Activated CD8-positive, alpha-beta memory T cell treated with anti-CD3 and anti-CD28 coated beads for 4 hours (primary cell): ENCODE results near the gene EHBP1.

ENCODE experiments used
- DNase-seq, 2 donors: peaks; one replicate each; pipeline ENCODE4 v3.0.0-alpha.2; 2020; ENCODE audit warnings: low read depth in 2 of 2

EHBP1 gene

DNA sequence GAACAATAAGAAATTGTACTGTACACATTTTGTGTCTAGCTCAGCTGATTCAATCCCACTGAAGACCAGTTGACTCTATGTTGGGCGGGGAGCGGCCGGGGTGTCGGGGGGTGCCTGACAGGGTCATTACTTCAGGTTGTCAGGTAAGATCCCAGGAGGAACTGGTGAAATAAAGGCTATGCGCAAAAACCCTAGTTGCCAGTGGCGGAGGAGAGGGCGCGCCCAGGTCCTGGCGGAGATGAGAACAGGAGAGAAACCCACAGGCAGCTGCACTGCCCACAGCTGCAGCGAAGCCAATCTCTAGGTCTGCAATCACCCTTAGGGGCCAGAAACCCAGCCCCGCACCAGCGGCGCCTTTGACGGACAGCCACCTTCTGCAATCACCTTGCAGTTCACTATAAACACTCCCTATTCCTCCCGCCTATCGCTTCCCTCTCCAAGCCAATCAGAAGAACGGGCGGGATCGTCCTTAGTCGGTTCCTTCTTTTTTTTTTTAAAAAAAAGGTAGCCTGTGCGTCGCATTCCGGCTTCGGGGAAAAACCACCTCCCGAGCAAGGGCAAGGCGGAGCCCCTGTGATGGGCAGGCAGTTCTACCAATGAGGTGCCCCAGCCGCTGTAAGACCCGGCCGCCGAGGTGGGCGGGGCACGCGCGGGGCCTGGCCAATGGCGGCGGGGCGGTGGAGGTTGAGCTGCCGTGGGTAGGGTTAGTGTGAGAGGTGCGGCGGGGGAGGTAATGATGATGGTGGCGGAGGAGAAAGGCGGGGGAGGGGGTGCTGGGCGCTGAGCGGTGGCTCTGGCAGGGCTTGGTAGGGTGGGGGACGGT lies at the start of gene EHBP1:
EHBP1 (plus strand) TSS at position 707 of the 823 bp plus-strand sequence. CDS start 1,479 bp downstream, outside the sequence.
- peak; percentile 95 to 96 for DNase-seq

DNA sequence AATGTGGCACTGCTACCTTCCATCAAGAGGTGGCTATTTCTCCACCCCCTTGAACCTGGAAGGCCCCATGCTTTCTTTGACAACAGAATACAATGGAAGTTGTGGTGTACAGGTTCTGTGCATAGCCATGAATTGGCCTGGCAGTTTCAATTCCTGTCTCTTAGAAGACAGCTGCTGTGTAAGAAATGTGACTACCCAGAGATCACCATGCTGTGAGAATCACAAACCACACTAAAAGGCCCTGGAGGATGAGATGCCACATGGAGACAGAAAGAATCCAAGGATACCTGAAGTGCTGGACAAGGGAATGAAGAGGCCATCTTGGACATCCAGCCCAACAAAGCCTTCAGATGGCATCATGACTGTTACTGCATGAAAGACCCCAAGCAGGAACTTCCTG lies 47.7 kb upstream of the EHBP1 start:
- DNase-seq = no peak

- DNase-seq = no peak
Measured at GRCh38 chr2:62658891-62659290, 46.6 kb upstream of the EHBP1 start.

DNA sequence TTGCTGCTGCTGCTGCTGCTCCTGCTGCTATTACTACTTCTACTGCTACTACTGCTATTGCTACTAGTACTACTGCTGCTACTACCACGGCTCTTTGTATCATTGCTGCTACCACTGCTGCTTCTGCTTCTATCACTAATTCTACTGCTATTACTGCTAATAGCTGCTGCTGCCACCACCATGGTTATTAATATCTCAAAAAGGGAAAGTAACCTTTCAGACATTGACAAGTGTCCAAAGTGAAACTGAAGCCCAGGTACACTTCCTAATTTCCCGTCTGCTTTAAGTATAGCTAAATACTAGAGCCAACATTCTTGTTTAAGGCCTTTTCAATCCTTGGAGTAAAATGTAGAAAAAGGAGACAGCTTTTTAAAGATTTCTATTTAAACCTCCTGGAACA lies 45.4 kb upstream of the EHBP1 start:
- DNase-seq = no peak

GRCh38 chr2:62660582-62661262 lies 44.8 kb upstream of the EHBP1 start:
- no peak for DNase-seq

GRCh38 chr2:62661263-62661635 lies 44.3 kb upstream of the EHBP1 start:
- no peak for DNase-seq

DNA sequence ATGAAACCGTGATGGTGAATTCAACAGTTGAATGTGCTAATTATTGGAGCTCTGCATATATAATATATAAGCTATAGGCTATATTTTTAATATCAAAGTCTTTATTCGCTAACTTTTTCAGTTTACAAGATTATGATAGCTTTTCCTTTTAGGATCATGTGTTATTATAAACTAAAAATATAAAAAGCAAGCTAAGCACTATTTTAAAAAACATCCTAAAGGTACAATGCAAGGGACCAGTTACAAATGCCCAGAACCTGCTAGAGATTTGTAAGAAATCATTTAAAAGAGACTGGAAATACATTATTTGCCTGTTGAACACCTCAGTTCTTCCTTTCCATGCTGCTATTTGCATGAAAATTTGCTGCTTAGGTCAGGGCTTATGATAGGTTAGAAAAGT lies 43.4 kb upstream of the EHBP1 start:
- no peak for DNase-seq

- DNase-seq = no peak
Measured at GRCh38 chr2:62662554-62662953, 43.0 kb upstream of the EHBP1 start.

DNA sequence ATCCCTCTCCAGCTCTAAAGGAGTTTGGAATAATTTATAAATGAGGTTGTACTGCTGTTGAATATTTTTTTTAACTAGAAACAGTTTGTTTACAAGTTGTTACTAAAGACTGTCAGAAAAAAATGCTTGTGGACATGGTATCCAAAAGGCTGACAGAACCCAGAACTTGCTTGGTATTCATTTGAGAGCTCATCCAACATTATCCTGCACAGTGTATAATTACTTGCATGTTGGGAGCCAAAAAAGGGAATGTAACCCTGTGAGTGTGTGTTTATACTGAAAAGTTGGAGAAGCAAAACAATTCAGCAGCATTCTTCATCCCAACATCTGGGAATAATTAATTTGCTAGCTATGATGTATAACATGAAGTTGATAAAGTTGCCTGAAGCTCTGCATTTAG lies 42.1 kb upstream of the EHBP1 start:
- no peak for DNase-seq

DNA sequence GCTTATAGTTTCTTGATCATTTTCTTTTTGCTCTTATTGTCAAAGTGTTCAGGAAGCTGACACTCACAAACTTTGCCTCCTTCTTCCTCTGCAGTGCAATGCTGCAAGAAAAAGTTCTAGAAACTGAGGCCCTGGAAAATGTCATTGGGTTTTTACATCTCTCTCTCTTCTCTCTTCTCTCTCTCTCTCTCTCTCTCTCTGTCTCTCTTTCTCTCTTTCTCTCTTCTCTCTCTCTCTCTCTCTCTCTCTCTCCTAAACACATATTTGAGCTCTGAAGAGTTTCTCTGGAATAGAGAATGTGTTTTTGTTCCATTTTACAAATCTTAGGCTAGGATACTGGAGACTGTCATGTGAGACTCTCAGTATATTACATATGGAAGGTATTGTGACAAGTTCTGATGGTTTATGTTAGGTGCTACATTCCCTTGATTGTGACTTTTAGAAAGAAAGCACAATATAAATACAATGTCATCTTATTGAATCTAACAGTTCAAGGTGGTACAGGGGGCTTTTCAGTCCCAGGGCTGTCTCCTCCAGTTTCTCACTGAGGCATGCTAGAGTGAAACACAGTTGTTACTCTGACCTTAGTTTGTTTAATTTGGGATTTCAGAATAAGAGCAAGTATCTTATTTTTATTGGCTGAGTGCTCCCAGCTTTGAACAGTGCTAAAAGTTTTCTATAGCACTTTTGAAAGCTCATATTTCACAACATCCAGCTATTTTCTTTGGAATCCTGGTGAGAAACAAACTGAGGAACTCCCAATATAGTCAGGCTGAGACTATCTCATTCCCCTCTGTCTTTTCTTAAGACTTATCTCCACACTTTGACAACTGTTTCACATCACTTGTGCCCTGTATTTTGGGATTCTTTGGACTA lies 41.4 kb upstream of the EHBP1 start:
- DNase-seq = no peak

- DNase-seq = no peak
Measured at GRCh38 chr2:62665446-62665845, 40.1 kb upstream of the EHBP1 start.

DNA sequence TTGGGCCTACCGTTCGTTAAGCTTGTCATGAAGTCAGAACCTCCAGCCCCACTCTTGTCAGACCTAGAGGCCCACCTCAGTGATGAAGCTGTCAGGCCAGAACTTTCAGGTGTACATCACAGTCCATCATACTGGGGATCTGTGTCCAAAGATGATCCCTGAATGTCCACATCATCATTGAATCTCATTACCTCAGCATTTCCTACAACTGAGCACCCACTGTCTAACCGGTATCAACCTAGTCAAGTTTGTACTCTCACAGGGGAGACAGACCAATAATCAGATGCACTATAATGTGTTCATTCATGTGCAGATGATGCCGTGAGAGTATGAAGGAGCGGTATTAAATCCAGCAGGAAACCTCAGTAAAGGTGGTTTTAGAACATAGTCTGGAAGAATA lies 36.3 kb upstream of the EHBP1 start:
- no peak for DNase-seq

GRCh38 chr2:62672601-62673000 lies 32.9 kb upstream of the EHBP1 start:
- DNase-seq = no peak

GRCh38 chr2:62675062-62675461 lies 30.5 kb upstream of the EHBP1 start:
- no peak for DNase-seq

GRCh38 chr2:62685256-62685655 lies 20.3 kb upstream of the EHBP1 start:
- DNase-seq = no peak

DNA sequence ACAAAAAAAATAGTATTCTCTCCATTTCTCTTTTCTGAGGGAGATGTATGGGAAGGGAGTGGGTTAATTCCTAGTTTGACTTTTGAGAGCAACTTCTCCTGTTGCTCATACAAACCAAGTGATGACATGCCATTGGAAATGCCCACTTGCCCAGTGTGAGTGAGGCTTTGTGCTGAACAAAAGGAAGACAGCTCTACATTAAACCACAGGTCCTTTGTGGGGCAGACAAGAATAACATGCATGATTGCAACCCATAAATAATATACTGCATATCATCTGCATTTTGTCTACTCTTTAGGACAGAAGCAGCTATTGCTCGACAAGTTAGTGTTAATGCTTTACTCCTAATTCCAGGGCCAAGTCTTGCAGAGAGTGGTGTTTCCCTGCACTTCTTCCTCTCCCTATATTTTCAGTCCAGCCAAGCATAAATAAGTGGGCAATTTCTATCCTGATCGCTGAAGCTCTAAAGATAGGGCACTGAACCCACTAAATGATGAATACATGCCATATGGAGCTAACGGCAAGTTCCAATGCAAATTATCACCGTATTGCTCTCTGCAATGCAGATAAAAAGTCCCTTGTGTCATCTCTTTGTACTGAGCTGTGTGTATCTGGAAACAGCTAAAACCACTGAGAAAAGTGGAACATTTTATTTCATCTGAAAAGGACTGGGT lies 19.4 kb upstream of the EHBP1 start:
- DNase-seq = no peak

DNA sequence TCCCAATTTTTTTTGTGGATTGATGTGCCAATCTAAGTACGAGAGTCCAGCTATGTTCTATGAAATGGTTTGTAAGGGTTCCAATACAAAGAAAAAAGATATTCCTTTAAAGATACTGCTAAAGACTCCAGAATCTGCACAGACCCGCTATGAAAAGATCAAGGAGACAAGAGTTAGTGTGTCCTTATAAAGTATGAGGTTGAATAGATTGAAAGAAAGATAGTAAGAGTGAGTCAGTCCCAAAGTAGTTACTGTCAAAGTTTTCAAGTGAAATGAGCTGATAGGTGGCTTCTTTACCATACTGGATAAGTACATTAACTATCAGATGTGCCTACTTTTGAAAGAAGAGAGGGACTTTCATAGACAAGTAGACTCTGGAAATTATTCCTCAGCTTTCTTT lies 17.9 kb upstream of the EHBP1 start:
- no peak for DNase-seq

DNA sequence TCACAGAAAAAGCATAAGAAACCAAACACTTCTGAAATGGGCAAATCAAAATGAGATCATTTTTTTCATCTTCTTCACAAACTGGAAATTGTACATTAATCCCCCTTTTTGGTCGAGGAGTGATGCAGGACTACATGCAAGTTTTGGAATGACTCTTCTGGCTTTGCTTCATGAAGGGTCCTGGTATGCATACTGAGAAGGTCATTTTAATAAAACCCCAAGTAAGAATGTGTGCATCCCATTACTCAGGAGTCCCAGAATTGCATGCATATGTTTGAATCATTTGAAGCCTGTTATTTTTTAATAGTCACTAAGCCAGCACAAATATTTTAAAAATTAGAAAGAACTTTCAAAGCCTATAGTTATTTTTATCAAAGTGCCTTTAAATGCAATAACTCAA lies 16.7 kb upstream of the EHBP1 start:
- DNase-seq = no peak

DNA sequence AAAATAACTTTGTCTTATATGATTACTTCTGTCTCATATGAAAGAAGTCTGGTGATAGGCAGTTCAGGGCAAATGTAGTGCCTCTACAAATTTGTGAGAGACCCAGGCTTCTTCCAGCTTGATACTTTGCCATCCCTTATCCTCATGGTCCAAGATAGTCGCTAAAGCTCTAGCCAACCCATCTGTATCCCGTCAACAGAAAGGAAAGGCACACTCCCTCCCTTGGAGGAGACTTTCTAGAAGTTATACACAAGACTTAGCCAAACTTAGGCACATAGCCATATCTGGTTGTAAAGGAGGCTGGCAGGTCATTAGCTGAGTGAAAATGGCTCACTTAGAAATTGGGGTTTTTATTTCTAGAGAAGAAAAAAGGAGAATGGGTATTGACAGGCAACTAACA lies 14.3 kb upstream of the EHBP1 start:
- no peak for DNase-seq

DNA sequence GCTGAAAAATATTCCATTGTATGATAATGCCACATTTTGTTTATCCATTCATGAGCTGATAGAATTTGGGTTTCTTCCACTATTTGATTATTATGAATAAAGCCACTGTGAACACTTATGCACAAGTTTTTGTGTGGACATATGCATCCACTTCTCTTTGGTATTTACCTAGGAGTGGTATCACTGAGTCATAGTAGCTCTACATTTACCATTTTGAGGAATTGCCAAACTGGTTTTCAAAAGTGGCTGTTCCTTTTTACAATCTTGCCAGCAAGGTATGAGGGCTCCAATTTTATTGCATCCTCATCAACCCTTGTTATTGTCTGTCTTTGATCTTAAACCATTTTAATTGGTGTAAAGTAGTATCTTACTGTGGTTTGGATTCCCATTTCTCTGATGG lies 13.3 kb upstream of the EHBP1 start:
- no peak for DNase-seq

GRCh38 chr2:62698653-62699052 lies 6.9 kb upstream of the EHBP1 start:
- DNase-seq = no peak

DNA sequence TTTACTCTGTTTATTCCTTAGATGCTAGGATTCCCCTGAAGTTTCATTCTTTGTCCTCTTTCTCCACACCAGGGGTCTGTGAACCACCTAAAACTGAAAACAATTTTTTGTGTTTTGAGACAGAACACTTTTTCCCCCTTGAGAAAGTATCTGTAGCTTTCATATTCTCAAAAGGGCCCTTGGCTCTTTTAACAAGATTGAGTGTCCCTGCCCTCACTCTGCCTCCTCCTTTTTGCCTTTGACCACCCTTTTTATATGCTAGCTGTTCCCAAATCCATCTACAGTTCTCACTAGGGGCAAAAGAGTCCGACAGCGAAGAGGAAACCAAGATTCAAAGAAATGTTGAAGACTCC lies 883 bp upstream of the EHBP1 start:
- DNase-seq = no peak
